NCI-H1105 treated with DMSO at 0.1 percent for 48 hours (cell line): ENCODE data around the gene AMZ2.
A peak's percentile ranks its signal among the peaks of the same experiment; 100 is the strongest.
"Not testable (repeated sequence)": the region's sequence is repeated elsewhere in the genome, so short reads cannot be mapped to it uniquely, and the experiment has no call there.

Experiments
- DNase-seq: peaks from one replicate; lab custom pipeline; 2025; lab: John Stamatoyannopoulos, UW

Gene AMZ2

GRCh38 chr17:68220186-68220585 is 27.7 kb upstream of the AMZ2 start:
- DNase-seq = not testable (repeated sequence)

GRCh38 chr17:68220786-68221185 is 27.1 kb upstream of the AMZ2 start:
- not testable (repeated sequence) for DNase-seq

GRCh38 chr17:68221786-68222185 is 26.1 kb upstream of the AMZ2 start:
- no peak for DNase-seq

GRCh38 chr17:68222606-68223005 is 25.2 kb upstream of the AMZ2 start:
- no peak for DNase-seq

- not testable (repeated sequence) for DNase-seq
Observed at GRCh38 chr17:68225055-68225454, 22.8 kb upstream of the AMZ2 start.

GRCh38 chr17:68228039-68228680 is 19.7 kb upstream of the AMZ2 start:
- not testable (repeated sequence) for DNase-seq

- DNase-seq = no peak
Observed at GRCh38 chr17:68228817-68229570, 18.8 kb upstream of the AMZ2 start.

- no peak for DNase-seq
Observed at GRCh38 chr17:68229619-68230018, 18.2 kb upstream of the AMZ2 start.

- not testable (repeated sequence) for DNase-seq
Observed at GRCh38 chr17:68231131-68231530, 16.7 kb upstream of the AMZ2 start.

GRCh38 chr17:68231541-68231940 is 16.3 kb upstream of the AMZ2 start:
- no peak for DNase-seq

- DNase-seq = not testable (repeated sequence)
Observed at GRCh38 chr17:68232741-68233140, 15.1 kb upstream of the AMZ2 start.

- DNase-seq = not testable (repeated sequence)
Observed at GRCh38 chr17:68234726-68235335, 13.0 kb upstream of the AMZ2 start.

- not testable (repeated sequence) for DNase-seq
Observed at GRCh38 chr17:68235336-68235791, 12.5 kb upstream of the AMZ2 start.

- not testable (repeated sequence) for DNase-seq
Observed at GRCh38 chr17:68237369-68238163, 10.3 kb upstream of the AMZ2 start.

- no peak for DNase-seq
Observed at GRCh38 chr17:68238164-68238870, 9.5 kb upstream of the AMZ2 start.

- no peak for DNase-seq
Observed at GRCh38 chr17:68238871-68239253, 9.0 kb upstream of the AMZ2 start.

- DNase-seq = no peak
Observed at GRCh38 chr17:68239632-68240366, 8.0 kb upstream of the AMZ2 start.

- DNase-seq = no peak
Observed at GRCh38 chr17:68246271-68247028, 1.4 kb upstream of the AMZ2 start.

- DNase-seq = peak; percentile 22
Observed at GRCh38 chr17:68248199-68248825, 469 bp downstream of the AMZ2 start.

- no peak for DNase-seq
Observed at GRCh38 chr17:68248891-68249290, 1.0 kb downstream of the AMZ2 start.
